HG02798 (cell line): ENCODE measurements around the gene ALOX12B.

Experiments
- ATAC-seq: cut with Tn5 transposase; IDR thresholded peaks from one replicate; pipeline ENCODE4 v1.9.1; 2021; ENCODE audit warnings: mild to moderate bottlenecking; ENCODE audit not compliant: unreplicated experiment, poor library complexity

Gene ALOX12B

GRCh38 chr17:8087075-8087951 lies at the start of gene ALOX12B:
ALOX12B (minus strand) TSS chr17:8087716; CDS start chr17:8087442, 274 bp downstream.
- ATAC-seq, result no peak

- no peak for ATAC-seq
Observed at GRCh38 chr17:8133941-8134340, 46.4 kb upstream of the ALOX12B start.

GRCh38 chr17:8133399-8133798 lies 45.9 kb upstream of the ALOX12B start:
- ATAC-seq, result no peak

GRCh38 chr17:8131844-8132441 lies 44.4 kb upstream of the ALOX12B start:
- ATAC-seq, result no peak

- no peak for ATAC-seq
Observed at GRCh38 chr17:8128125-8128784, 40.7 kb upstream of the ALOX12B start.

- peak; percentile 34 for ATAC-seq
Observed at GRCh38 chr17:8126491-8127066, 39.1 kb upstream of the ALOX12B start.

GRCh38 chr17:8125947-8126490 lies 38.5 kb upstream of the ALOX12B start:
- no peak for ATAC-seq

GRCh38 chr17:8125154-8125946 lies 37.8 kb upstream of the ALOX12B start:
- ATAC-seq, result peak; percentile 28

- no peak for ATAC-seq
Observed at GRCh38 chr17:8124350-8125153, 37.0 kb upstream of the ALOX12B start.

GRCh38 chr17:8123695-8124349 lies 36.3 kb upstream of the ALOX12B start, which contains the start of gene HES7:
HES7 (minus strand) TSS chr17:8124106; CDS start chr17:8124084, 22 bp downstream.
- no peak for ATAC-seq

GRCh38 chr17:8122924-8123694 lies 35.6 kb upstream of the ALOX12B start:
- ATAC-seq, result no peak

GRCh38 chr17:8122422-8122923 lies 35.0 kb upstream of the ALOX12B start:
- ATAC-seq, result no peak

GRCh38 chr17:8121681-8122421 lies 34.3 kb upstream of the ALOX12B start:
- peak; percentile 27 for ATAC-seq

GRCh38 chr17:8121407-8121680 lies 33.8 kb upstream of the ALOX12B start:
- ATAC-seq, result no peak

- ATAC-seq, result no peak
Observed at GRCh38 chr17:8120520-8121406, 33.2 kb upstream of the ALOX12B start.
